GM12865 (cell line): ENCODE results near the gene TARS3.
"Not testable (repeated sequence)": the region's sequence is repeated elsewhere in the genome, so short reads cannot be mapped to it uniquely, and the experiment has no call there.

ENCODE experiments used
- DNase-seq: peaks from one replicate; pipeline ENCODE4 v3.0.0; 2010; ENCODE audit warnings: low read depth
- H3K4me3 ChIP-seq: 2 replicates; pipeline ENCODE4 v1.5.1; 2011; ENCODE audit warnings: mild to moderate bottlenecking, low read depth, low read length, control low read depth
- CTCF ChIP-seq: IDR thresholded peaks from 2 replicates; pipeline ENCODE4 v1.5.1; 2011; ENCODE audit warnings: low read length, control low read depth, low read depth, inconsistent platforms; ENCODE audit not compliant: insufficient read depth; ENCODE audit errors: missing control alignments

TARS3 gene

DNA sequence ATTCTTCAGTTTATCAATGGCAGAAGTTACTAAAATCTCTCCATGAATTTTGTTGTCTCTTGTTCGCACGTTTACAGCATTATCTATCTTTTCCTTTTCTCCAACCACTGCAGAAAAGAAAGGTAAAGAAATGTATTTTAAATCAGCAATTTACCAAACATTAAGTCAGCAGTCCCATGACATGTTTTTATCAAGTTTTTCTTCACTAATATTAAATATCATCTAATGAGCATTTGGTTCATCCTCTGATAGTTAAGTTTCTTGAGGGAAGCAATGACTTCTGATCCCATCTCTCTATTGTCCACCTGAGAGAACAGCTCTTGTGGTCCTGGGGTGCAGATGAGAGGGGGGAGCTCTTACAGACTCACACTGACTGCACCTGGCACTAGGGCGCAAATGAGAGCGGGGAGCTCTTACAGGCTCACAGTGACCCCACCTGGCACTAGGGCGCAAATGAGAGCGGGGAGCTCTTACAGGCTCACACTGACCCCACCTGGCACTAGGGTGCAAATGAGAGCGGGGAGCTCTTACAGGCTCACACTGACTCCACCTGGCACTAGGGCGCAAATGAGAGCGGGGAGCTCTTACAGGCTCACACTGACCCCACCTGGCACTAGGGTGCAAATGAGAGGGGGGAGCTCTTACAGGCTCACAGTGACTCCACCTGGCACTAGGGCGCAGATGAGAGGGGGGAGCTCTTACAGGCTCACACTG, 69.5 kb downstream of the TARS3 start:
- TF ChIP-seq CTCF = peak; percentile 36
- DNase-seq = peak; percentile 77
- not testable (repeated sequence) for H3K4me3 ChIP-seq

DNA sequence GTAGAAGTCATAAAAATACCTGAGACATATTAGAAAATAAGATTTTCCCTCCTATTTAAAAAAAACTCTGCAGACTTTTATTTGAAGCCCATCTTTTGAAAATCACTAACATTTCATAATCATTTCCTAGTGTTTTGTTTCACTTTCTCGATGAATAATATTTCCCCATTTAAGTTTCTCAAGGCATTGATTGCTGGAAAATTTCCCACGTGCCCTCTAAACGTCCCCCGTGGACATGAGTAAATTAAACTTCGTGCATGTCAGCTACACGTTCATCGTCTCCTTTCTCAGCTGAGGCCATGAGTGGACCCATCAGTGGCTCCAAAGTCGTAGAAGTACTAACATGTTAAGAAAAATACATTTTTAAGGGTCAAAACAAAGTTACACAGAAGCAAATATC, 70.1 kb downstream of the TARS3 start:
- DNase-seq = no peak
- no peak for TF ChIP-seq CTCF
- H3K4me3 ChIP-seq = no peak overlapping the region

- peak overlapping the region; percentile 74 for H3K4me3 ChIP-seq
- no peak for DNase-seq
- no peak for TF ChIP-seq CTCF
Measured at GRCh38 chr15:101652786-101653430, 71.4 kb downstream of the TARS3 start.

- peak; percentile 97 for DNase-seq
Measured at GRCh38 chr15:101652098-101652785, 72.0 kb downstream of the TARS3 start, which contains the start of gene TM2D3. TSS of gene TM2D3 (minus strand) at chr15:101652381. CDS start at chr15:101652361, 20 bp downstream.

DNA sequence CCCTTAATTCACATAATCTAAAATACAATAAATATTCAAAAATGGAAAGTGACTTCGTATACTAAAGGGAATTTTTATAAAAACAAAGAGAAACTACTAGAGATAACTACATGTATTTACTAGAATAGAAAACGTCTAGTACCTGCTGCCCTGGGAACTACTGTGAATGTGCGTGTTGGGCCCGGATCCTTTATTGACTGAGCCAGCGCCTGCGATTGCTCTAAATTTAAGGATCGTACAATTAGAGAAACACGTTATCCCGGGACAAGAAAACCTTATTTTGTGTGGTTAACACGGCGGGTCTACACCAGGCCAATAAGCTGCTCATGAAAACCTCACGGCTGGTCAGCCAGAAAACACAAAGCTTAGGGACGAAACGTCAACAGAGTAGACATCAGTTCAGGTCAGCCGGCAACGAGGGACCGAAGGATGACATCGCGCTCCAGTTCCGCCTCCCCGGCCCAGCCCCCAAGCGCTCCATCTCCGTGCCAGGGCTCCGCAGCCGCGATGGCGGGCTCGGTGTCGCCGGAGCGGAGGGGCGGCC, 72.6 kb downstream of the TARS3 start:
- TF ChIP-seq CTCF = no peak
- DNase-seq = no peak
- peak overlapping the region; percentile 74 for H3K4me3 ChIP-seq

More at GRCh38 chr15:101652098-101652785, 72.0 kb downstream of the TARS3 start, which contains the start of gene TM2D3:
- TF ChIP-seq CTCF = peak; percentile 63
- H3K4me3 ChIP-seq = peak within 1 kb of the TSS; percentile 74

DNA sequence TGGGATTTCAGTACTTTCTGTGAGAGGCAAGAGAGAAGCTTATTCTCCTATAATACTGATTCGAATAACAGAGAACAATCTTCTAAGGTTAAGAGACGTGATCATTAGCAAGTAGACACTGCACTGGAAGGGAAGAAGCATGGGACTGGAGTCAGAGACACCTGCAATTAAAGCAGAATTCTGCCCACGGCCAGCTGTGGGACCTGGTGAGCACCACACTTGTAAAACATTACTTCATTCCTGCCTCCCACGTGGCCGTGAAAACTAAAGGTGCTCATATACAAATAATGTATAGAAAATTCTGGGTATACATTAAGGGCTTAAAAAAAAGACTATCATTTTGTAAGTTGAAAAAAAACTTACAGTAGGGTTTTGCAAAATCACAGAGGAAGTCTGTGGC, 74.1 kb downstream of the TARS3 start:
- no peak for DNase-seq
- TF ChIP-seq CTCF = no peak
- H3K4me3 ChIP-seq = peak overlapping the region; percentile 74
